ENCODE results near the gene SLC66A1.

DNA sequence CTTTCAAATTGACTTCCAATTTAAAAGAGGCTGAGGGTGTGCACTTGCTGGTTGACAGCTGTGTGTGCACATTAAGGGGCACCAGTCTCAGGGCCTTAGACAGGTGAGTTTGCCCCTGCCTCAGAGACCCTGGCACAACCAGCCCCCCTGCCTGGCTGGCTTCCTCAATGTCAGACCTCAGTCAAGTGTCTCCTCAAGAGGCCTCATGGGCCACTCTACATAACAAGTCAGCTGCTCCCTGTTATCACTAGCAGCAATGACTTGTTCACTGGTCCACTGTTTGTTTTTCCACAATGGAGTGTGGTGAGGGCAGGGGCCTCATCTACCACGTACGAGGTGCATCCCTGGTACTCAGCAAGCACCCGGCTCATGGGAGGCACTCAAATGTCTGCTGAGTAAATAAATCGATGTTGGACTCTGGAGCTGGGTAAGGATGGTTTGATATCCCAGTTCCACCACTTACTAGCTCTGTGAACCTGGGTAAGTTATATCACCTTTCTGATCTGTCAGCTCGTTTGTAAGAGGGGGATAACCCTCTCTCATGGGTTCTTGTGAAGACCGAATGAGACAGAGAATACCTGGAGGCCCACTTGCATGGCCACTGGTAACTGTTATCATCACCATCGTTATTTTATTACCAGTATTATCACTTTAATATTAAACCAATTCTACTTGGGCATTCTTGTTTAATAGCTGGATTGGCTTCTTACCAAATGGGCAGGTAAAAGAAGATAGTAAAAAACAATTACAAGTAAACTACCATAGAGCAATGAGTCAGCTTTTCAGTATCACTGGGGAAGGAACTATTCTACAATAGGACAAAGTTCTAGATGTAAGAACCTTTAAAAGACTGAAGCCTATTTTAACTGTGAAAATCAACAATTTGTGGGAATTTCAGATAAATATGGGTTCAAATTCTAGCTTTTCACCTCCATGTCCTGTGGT is 64.6 kb downstream of the SLC66A1 start:
- no peak for TF ChIP-seq CREB1 (IDR thresholded peaks at IDR 0.05)
- TF ChIP-seq CREB1 (CRISPR knock-in tag; IDR thresholded peaks at IDR 0.05) = no peak
- TF ChIP-seq ZNF784 (CRISPR knock-in tag; IDR thresholded peaks at IDR 0.05; ENCODE audit: borderline replicate concordance) = no peak
- no peak for TF ChIP-seq POLR2AphosphoS5 (IDR thresholded peaks at IDR 0.05; ENCODE audit: low read depth, low read length)
- TF ChIP-seq HNRNPUL1 (IDR thresholded peaks at IDR 0.05; ENCODE audit: low read depth, low read length) = no peak
- TF ChIP-seq SP2 (CRISPR knock-in tag; IDR thresholded peaks at IDR 0.05) = no peak
- TF ChIP-seq, protein P1, sequence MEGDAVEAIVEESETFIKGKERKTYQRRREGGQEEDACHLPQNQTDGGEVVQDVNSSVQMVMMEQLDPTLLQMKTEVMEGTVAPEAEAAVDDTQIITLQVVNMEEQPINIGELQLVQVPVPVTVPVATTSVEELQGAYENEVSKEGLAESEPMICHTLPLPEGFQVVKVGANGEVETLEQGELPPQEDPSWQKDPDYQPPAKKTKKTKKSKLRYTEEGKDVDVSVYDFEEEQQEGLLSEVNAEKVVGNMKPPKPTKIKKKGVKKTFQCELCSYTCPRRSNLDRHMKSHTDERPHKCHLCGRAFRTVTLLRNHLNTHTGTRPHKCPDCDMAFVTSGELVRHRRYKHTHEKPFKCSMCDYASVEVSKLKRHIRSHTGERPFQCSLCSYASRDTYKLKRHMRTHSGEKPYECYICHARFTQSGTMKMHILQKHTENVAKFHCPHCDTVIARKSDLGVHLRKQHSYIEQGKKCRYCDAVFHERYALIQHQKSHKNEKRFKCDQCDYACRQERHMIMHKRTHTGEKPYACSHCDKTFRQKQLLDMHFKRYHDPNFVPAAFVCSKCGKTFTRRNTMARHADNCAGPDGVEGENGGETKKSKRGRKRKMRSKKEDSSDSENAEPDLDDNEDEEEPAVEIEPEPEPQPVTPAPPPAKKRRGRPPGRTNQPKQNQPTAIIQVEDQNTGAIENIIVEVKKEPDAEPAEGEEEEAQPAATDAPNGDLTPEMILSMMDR (CRISPR knock-in tag; IDR thresholded peaks at IDR 0.05) = no peak

Measured in HepG2 (cell line).